Endothelial cell of umbilical vein (primary cell): ENCODE data around the gene KLHL9.

Experiments used
- EZH2 ChIP-seq: IDR thresholded peaks from 2 replicates; pipeline ENCODE4 v1.6.1; 2012; ENCODE audit warnings: borderline replicate concordance, low read depth, mild to moderate bottlenecking, moderate library complexity, low read length, inconsistent platforms; ENCODE audit not compliant: severe bottlenecking
- FOS ChIP-seq: IDR thresholded peaks from 2 replicates; pipeline ENCODE4 v1.6.1; 2011; ENCODE audit warnings: mild to moderate bottlenecking, low read length, moderate library complexity, borderline replicate concordance; ENCODE audit not compliant: insufficient read depth
- GATA2 ChIP-seq: IDR thresholded peaks from 2 replicates; pipeline ENCODE4 v1.7.0; 2011; ENCODE audit warnings: low read depth, mild to moderate bottlenecking, moderate library complexity, mixed read lengths, low read length; ENCODE audit not compliant: insufficient read length, insufficient read depth
- JUN ChIP-seq: IDR thresholded peaks from 2 replicates; pipeline ENCODE4 v1.6.1; 2011; ENCODE audit warnings: borderline replicate concordance, low read depth; ENCODE audit not compliant: insufficient read length, insufficient read depth
- MYC ChIP-seq: IDR thresholded peaks from one replicate; pipeline ENCODE4 v1.6.1; 2011; ENCODE audit warnings: mild to moderate bottlenecking, low read depth, low read length
- POLR2A ChIP-seq: IDR thresholded peaks from 2 replicates; pipeline ENCODE4 v1.6.1; 2012; ENCODE audit warnings: low read depth, mild to moderate bottlenecking, control low read depth, low read length
- POLR2AphosphoS5 ChIP-seq: IDR thresholded peaks from 2 replicates; pipeline ENCODE4 v1.6.1; 2012; ENCODE audit warnings: low read depth, mild to moderate bottlenecking, control low read depth, low read length, moderate library complexity; ENCODE audit not compliant: insufficient read depth
- TF ChIP-seq, protein P1 (sequence below), 2 donors: IDR thresholded peaks; 1 replicate in 1 of 2; 2 replicates in 1 of 2; pipeline ENCODE4 v1.5.1; 2011; ENCODE audit warnings: low read length in 2 of 2, mild to moderate bottlenecking in 2 of 2, moderate library complexity in 2 of 2, control low read depth in 1 of 2, inconsistent platforms in 1 of 2, low read depth in 1 of 2; ENCODE audit not compliant: insufficient read depth in 1 of 2; ENCODE audit errors: extremely low read depth in 1 of 2
- TF ChIP-seq, protein P2 (sequence below): IDR thresholded peaks from 2 replicates; pipeline ENCODE4 v1.6.1; 2011; ENCODE audit not compliant: insufficient read depth, insufficient read length

- TF ChIP-seq, protein P1, sequence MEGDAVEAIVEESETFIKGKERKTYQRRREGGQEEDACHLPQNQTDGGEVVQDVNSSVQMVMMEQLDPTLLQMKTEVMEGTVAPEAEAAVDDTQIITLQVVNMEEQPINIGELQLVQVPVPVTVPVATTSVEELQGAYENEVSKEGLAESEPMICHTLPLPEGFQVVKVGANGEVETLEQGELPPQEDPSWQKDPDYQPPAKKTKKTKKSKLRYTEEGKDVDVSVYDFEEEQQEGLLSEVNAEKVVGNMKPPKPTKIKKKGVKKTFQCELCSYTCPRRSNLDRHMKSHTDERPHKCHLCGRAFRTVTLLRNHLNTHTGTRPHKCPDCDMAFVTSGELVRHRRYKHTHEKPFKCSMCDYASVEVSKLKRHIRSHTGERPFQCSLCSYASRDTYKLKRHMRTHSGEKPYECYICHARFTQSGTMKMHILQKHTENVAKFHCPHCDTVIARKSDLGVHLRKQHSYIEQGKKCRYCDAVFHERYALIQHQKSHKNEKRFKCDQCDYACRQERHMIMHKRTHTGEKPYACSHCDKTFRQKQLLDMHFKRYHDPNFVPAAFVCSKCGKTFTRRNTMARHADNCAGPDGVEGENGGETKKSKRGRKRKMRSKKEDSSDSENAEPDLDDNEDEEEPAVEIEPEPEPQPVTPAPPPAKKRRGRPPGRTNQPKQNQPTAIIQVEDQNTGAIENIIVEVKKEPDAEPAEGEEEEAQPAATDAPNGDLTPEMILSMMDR (IDR thresholded peaks at IDR 0.05; ENCODE audit: extremely low read depth in 1 of 2, insufficient read depth in 1 of 2, low read depth in 1 of 2, low read length in 2 of 2), result no peak
- TF ChIP-seq FOS (no peak), EZH2 (no peak), POLR2A (no peak), MYC (no peak), POLR2AphosphoS5 (no peak), JUN (no peak), GATA2 (no peak)
- TF ChIP-seq, protein P2, sequence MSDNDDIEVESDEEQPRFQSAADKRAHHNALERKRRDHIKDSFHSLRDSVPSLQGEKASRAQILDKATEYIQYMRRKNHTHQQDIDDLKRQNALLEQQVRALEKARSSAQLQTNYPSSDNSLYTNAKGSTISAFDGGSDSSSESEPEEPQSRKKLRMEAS, result no peak
These were observed 12.2 kb downstream of the KLHL9 start for GRCh38 chr9:21322911-21323461.
